ENCODE results near the gene LAMA5.

LAMA5 gene

DNA sequence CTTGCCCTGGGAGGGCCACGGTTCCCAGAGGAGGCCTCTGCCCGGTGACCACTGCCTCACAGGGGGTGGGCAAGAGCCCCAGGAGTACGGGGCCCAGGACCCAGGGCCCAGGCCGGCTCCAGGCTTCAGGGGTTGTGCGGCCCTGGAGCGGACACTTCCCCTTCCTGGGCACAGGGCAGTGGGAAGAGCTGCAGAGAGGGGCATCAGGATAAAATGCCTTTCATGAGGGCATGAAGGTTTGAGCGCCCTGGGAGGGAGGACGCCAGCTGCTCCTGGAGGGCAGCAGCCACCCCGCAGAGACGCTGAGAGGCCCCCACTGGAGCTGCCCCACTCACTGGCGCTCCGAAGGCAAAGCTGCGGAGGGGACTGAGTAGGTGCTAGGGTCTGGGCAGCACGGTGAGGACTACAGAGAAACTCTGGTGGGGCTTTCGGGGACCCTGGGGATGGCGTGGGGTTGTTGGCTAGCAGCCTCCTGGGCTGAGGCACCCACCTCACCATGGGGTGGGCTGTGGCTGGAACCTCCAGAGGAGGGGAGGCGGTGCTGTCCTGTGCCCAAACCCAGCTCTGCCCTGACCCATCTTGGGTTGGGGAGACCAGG, 10.4 kb downstream of the LAMA5 start:
- DNase-seq: no peak

DNA sequence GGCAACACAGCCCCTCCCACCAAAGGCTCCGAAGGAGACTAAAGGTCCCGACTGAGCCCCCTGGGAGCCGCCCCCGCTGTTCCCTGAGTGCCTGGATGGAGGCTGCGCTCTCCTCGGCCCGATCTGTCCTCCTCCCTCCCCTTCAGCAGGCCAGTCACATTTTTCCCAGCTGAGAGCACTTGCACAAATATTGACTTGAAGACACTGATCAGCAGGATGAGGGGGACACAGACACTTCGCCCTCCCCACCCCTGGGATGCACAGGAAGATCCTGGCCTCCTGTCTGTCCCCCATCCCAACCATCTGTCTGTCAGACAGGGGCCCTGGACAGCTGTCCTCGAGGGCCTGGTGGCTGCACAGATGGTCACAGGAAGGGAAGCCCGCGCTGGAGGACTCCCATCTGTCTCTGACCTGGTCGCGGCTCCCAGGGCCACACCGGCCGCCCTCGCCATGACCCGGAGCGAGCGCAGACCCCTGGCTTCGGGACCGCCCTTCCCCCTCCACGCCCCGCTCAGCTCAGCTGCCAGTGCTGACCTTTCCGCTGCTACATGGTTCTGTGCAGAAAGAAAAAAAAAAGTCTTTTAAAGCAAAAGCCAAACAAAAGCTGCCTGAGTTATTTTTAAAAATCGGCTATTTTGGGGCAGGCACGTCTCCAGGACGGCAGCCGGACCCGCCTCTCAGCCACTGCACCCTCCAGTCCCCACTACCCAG, 11.1 kb downstream of the LAMA5 start:
- no peak for DNase-seq

DNA sequence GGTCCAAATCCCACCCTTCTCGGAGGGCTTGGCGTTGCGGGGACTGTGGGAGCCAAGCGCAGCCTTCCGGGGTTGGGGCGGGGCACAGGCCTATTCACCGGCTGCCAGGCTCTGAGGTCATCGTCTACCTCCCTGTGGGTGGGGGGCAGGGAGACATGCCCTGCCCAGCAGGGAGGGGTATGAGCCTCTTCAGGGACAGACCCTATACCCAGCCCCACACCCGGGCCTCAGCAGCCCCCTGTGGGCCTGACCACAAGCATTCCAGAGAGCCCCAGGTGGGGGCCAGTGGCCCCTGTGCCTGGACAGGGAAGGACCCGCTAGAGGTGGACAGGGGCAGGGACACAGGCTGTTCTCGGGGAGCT, 11.6 kb downstream of the LAMA5 start:
- DNase-seq: no peak

DNA sequence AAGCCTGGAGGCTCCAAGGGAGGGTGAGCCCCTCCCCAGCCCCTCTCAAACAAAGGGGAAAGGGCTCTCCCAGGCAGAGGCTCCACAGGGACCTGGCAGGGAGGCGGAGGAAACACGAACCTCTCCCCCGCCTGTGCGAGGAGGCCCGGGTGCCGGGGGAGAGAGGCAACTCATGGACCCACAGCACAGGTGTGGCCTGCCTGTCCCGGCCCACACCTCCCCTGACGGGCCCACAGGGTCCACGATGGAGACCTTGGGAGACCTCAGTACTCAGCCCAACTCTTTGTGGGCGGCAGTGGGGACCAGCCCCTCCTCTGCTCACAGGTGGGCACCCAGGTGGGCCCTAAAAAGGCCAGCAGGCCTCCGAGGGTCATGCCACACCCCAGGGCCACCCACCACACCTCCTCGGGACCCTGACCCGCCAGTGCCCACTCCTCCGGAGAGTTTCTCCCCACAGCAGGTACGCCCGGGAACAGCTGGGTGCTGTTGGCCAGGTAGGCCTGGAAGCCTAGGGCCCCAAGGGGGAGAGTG, 12.2 kb downstream of the LAMA5 start:
- DNase-seq: no peak

DNA sequence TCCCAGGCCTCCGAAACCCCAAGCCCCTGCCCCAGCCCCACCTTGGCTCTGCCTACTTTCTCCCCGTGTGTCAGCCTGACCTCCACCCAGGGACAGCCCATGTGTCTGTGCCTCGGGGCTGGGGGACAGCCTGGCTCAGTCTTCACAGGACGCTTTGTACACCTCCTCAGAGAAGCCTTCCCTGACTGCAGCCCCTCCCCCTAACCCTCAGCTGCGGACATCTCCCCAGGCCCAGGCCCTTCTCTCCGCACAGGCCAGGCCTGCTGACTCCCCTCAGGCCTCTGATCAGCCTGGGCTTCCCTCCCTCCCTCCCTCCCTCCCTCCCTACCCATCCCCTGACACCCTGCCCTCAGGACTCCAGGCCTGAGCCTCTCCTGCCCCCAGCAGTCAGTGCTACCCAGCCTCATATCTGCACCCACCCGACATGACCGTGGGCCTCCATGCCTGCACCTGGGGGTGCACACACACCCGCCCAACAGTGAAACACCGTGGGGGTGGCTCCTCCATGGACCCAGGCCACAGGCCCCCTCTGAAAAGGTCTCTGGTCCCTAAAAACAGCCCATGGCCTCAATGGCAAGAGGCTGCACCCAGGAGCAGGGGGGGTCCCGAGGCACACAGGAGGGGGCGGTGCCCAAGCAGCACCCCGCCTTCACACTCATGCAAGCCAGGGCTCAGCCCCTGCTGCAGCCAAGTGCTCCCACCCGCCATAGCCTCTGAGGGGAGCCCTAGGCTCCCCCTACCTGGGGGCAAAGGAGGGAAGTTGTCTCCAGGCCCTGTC, 12.9 kb downstream of the LAMA5 start:
- no peak for DNase-seq

DNA sequence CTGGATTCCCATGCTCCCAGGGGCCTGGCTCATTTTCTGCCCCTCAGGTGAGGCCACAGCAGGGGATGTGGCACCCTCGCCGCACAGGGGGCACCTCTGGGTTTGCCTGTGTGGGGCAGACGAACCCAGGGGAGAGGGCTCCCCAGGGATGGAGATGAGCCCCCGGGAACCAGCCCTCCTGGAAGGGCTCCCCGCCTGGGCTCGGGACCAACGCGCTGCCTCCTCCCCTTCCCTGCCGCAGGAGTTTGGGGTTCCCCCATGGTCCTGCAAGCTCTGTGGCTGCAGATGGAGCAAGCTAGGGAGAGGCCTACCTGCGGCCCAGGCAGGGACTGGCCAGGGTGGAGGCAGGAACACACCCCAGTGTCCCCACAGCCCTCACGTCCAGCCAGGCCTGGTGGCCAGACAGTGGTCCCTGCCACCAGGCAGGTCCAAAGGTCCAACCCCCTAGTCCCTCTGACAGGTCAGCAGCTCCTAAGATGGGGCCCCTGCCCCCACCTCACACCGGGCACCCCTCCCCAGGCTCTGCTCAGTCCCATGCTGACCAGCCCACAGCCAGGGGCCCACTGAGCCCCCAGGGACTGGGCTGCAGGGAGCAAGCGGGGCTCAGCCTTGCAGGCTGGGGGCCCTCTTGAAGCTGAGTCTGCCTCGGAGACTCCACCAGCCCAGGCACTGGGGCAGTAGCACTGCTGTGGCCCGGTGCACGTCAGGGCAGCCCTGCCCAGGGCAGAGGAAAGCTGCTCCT, 13.7 kb downstream of the LAMA5 start:
- no peak for DNase-seq

DNA sequence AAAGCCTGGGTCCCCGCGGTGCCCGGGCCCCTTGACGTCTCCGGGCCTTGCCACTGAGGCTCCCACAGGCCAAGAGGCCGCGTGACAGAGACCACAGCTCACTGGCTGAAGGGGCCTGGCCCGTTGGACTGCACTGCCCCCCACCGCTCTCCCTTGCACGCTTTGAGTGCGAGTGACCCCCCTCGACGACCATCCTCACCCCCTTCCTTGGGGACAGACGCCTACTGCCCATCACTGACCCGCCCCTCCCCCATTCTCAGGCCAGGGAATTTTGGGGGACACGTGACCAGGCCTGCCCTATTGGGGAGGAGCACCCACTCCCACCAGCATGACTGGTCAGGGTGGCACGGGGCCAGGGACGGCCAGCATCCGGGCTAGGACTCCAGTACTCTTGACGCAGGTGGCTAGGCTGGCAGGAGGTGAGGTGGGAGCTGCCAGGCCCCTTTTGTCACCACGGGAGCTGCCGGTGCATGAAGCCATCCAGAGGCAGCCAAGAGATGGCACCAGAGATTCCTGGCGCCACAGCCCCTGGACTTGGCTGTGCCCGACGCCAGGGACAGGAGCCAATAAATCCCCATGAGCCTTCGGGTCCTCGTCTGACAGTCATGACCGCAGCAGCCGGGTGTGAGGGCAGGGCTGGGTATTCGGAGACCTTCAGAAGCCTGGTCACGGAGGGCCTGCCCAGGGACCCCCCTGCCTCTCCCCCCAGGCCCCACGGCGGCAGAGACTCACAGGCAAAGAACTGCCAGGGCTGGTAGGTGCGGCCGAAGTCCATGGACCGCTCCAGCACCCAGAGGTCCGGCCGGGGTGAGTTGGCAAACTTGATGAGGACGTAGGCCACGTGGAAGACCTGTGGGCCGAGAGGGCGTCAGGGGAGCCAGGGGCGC, 14.5 kb downstream of the LAMA5 start:
- DNase-seq: no peak

DNA sequence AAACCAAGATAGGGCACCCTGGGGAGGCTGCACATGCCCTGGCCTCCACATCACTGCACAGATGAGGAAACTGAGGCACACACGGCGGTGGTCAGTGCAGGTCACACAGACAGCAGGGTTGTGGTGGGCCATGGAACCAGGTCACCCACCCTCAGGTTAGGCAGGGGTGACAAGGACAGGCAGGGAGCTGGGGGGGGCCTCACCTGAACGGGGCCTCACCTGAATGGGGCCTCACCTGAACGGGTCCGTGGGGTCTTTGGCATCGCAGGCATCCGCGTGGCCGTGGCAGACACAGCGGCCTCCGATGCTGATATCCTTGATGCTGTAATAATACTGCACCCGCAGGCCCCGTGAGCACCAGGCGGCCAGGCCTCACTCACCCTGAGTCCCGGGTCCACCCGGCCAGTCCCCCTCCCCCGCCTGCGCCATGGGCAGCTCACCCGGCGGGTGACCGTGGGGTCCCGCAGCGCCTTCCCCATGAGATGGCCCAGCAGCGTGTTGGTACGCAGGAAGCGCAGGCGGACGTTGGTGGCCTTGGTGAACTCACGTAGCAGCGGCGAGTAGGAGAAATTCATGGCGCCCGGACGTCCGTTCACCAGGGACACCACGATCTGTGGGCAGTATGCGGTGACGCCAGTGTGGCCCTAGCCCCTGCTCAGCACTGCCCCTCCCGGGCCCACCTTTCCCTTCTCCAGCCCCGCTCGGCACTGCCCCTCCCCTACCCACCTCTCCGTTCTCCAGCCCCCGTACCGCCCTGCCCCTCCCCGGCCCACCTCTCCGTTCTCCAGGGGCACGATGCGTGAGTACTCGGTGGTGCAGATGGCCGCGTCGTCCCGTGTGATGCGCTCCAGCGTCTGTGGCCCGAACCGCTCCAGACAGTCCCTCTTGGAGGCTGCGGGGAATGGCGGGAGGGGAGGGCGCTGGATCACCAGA, 15.4 kb downstream of the LAMA5 start:
- DNase-seq: no peak

DNA sequence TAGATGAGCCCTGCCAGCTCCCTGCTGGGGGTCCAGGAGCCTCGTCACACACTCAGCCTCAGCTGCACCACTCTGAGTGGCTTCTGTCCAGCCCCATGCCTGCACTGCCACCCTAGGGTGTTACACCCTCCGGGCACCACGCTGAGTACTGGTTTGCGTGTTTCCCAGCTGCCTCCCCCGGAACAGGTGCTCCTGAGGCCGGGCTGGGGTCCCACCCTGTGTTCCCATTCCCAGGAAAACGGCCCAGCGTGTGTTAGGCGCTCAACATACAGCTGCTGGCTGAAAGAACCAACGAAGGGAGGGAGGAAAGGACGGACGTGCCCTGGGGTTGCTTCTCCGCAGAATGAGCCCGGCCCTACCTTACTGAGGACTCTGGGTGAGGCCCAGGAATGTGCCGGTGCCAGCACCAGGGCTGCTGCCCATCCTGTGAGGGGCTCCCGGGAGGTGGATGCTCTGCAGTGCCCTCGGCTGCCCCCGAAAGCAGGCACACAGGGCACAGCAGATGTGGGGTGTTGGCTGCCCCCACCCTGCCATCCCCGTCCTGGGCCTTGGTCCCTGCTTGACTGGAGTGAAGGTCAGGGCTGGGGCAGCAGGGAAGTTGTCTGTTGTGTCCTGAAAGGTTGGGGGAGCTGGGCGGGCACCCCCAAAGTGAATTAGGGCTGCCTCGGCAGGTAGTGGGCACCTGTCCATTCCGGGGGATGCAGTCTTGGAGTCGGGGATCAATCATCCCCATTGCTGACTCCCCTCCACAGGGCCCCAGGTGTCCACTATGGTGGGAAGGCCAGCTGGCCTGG, 16.3 kb downstream of the LAMA5 start:
- DNase-seq: no peak

DNA sequence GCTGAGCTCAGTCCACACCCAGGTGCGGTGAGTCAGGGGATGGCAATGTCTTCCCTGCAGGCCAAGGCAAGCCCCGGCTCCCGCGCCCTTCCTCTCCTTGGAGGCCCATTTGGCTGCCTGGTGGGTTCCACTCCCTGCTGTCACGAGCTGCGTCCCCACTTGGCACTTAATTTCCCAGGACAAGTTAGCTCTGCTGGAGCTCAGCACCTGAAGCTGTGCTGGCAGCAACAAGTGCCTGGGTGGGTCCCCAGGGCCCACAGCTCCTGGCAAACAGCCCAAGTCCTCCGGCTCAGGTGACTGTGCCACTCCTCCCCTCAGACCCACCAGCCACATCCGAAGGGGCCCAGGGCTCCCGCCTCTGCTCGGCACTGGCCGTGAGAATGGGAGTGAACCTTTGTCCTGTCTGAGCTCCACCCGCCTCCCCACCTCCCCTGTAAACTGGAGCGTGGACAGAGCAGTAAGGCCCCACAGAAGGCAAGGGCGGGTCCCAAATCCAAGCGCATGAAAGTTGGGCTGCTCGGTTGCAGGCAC, 16.9 kb downstream of the LAMA5 start:
- no peak for DNase-seq

DNA sequence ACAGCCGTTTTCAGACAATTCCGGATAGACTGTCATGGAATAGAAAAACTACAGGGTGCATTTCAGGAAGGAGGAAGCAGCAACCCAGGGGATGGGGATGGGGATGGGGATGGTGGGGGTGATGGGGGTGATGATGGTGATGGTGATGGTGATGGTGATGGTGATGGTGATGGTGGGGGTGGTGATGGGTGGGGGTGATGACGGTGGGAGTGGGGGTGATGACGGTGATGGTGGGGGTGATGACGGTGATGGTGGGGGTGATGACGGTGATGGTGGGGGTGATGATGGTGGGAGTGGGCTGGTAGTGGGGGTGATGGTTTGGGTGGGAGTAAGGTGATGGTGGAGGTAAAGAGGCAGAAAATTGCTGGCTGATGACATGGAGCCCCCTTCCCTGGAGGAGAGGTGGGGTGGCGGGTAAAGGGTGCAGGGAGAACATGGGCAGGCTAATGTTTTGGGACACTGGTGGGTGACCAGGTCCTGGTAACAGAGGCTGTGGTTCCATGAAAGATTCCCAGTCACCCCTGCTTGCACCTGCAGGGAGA, 17.5 kb downstream of the LAMA5 start:
- DNase-seq: no peak

DNA sequence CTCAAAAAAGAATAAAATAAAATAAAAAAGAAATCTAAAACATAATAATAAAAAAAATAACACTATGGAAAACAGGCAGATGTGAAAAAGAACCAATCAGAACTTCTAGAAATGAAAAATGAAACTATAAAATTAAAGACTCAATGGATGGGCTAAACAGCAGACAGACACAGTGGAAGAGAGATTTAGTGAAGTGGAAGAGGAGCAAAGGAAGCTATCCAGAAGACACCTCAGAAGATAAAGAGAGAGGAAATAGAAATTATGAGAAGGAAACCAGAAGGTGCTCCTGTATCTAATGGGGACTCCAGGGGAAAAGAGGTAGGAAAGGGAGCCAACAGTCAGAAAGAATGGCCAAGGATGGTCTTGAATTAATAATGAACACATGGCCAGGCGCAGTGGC, 18.5 kb downstream of the LAMA5 start:
- no peak for DNase-seq

DNA sequence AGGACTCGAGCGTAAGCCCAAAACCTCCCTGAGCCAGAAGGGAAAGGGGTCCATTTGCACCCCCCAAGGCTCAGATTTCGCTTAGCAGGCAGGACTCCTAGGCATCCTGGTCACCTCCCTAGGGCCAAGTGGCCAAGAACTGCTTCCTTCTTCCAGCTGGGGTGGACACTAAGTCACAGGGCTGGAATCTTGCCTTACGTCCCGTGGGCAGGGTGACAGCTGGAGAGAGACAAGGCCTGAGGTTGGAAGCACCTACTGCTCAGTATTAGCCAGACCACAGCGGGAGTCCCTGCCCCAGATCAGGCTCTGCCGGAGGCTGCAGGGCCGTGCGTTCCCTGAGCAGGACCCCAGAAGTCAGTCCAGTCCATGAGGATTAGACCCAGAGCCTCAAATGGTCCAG, 19.7 kb downstream of the LAMA5 start:
- no peak for DNase-seq

DNA sequence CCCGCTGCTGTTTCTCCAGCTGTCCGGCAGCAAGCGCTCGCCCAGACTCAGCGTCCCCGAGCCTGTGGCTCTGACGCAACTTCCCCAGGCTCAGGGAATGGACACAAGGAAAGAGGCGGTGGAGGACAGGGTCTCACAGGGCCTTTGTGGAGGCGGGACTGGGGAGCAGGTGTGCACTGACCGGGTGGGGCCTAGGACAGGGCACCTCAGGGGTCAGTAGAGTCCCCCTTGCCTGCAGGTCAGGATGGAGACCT, 20.0 kb downstream of the LAMA5 start:
- DNase-seq: no peak

DNA sequence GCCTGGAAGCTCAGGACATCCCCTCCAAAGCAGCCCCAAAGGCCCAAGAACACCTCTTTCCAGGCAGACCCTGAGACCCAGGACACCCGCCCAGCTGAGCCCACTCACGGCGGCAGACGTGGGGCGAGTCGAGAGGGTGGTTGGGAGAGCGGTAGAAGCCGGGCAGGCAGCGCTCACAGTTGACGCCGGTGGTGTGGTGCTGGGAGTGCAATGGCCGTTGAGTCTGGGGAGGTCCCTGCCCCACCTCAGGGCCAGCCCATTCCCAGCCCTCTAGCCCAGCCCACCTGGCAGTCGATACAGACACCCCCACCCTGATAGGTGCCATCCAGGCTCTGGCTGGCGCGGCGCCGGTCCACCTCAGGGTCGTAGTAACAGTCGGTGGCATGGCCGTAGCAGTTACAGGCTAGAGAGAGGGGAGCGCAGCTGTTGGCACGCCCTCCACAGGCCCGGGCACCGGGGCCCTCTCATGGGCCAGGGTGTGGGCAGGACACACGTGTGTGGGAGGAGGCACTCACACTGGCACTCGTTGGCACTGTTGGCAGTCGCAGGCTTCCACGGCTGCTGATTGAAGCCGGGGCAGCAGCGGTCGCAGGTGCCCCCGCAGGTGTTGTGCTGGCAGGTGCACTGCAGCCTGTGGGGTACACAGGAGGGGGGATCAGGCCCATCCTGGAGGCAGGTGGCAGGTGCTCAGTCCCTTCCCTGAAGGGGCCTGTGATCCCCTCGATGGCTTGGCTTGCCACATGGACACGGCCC, 20.5 kb downstream of the LAMA5 start:
- DNase-seq: no peak

DNA sequence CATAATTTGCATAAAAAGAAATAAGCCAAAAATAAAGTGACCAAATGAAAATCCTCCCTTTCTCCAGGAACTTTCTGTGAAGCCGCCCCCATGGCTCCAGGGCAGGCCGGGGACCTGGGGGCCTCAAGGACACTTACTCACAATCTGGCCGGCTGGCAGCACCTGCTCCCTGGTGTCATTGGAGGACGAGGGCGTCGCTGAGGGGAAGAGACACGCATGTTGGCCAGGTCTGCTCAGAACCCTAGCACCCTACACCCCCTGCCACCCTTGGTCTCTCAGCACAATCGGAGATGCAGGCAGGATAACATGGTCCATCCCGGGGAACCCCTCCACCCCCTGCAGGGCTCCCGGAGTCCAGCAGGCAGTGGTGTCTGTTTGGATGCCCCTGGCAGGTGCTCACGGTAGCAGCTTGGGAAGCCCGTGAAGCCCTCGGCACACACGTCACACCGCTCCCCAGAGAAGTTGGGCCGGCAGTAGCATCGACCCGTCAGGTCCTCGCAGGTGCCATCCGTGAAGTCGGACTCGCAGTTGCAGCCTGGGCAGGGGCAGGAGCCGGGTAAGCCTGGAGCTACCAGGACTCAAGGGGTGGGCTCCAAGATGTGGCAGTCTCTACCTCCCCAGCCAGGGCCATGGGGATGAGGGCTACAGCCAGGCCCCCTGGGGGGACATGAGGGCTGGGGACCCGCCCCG, 21.3 kb downstream of the LAMA5 start:
- no peak for DNase-seq

DNA sequence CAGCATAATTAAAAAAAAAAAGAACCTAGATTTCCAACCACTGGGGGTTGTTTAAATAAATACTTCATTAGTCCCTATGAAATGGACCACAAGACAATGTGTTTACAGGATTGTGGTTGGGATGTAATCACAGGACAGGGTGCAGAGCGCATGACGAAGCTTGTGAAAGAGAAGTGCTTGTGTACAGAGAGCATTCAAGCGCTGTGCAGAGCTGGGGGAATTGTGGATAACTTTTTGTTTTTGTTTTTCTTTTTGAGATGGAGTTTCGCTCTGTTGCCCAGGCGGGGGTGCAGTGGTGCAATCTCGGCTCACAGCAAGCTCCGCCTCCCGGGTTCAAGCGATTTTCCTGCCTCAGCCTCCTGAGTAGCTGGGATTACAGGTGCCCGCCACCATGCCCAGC, 22.3 kb downstream of the LAMA5 start:
- no peak for DNase-seq

DNA sequence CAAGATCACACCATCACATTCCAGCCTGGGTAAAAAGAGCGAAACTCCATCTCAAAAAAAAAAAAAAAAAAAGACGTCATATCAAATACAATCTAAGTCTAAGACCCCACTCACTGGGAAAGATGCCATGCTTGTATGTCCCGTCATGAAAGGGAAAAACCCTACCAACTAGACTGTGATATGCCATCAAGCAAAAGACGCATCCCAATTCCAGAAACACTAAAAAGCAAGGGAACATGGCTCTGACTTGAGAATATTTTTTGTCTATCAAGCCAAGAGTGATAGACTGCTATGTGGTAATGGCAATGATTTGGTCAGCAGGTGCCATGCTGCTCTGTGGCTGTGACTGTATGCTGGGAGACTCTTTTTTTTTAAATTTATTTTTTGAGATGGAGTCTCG, 23.0 kb downstream of the LAMA5 start:
- DNase-seq: no peak

DNA sequence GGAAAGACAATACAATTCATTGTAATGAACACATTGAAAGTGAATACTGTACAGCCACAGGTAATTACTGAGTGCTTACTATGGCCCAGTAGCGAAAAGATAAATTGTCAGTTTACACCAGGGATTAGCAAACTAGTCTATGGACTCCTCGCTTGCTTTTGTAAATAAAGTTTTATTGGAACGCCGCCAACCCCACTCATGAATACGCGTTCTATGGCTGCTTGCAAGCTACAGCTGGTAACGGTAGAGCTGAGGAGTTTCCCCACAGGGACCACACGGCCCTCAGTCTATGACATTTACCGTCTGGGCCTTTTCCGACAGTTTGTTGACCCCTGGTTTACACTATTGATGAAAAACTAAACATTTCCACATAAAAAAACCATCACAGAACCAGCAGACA, 24.2 kb downstream of the LAMA5 start:
- DNase-seq: no peak
